Lower leg skin (tissue), 4 donors: Measurements from ENCODE around the gene DHX8. TPM values are rescaled to one million over a fixed set of nuclear protein-coding genes. Genes with fewer than 3 reads are reported as not detected.

ENCODE experiments used
- DNase-seq, 2 donors: peaks; one replicate each; pipeline ENCODE4 v3.0.0-alpha.2; 2019; ENCODE audit warnings: low spot score in 2 of 2
- H3K4me3 ChIP-seq: fragments of 200-600 bp; sonication (generic); 2 replicates; pipeline ENCODE4 v1.5.1; 2017; ENCODE audit warnings: mild to moderate bottlenecking, low read depth; ENCODE audit not compliant: poor library complexity, severe bottlenecking
- CTCF ChIP-seq, 3 donors: fragments of 450-650 bp; IDR thresholded peaks; one replicate each; pipeline ENCODE4 v1.5.1; 2016; ENCODE audit warnings: antibody characterized with exemption in 3 of 3, mild to moderate bottlenecking in 3 of 3, moderate library complexity in 2 of 3
- POLR2A ChIP-seq, 2 donors: fragments of 450-650 bp; IDR thresholded peaks; one replicate each; pipeline ENCODE4 v1.6.1; 2016 to 2017; ENCODE audit warnings: antibody characterized with exemption in 2 of 2, mild to moderate bottlenecking in 1 of 2, moderate library complexity in 1 of 2
- WGBS, 2 donors: methylation state at CpG; one replicate each; pipeline ENCODE4 v1.1.5; 2018; 5-methylcytosine and 5-hydroxymethylcytosine counted together
- intact Hi-C: fragments of 100-400 bp; cut with DNase I; formaldehyde crosslinking; loops from one replicate; pipeline ENCODE4 v1.15.0; 2023; ENCODE audit warnings: low total_unique reads
- total RNA-seq, 4 donors: library from RNA; depleted of rRNA; stranded (reverse); fragments of >200 nt; gene quantifications; one replicate each; pipeline ENCODE4 v1.1.0, GENCODE V29; 2016

DHX8 gene
- total RNA-seq, 4 donors from 2014 or later: 35.7 to 60.3 (median 44.0) TPM

GRCh38 chr17:43442711-43443110 lies 41.1 kb upstream of the DHX8 start:
- H3K4me3 ChIP-seq: no peak overlapping the region
- 26 to 50% methylated on average over 2 of the region's 2 CpGs for WGBS, 2 donors
- intact Hi-C loops: no loop called here
- no peak for DNase-seq
- TF ChIP-seq POLR2A (IDR thresholded peaks at IDR 0.05) (no peak), CTCF (IDR thresholded peaks at IDR 0.05) (no peak)

GRCh38 chr17:43443381-43443780 lies 40.4 kb upstream of the DHX8 start:
- 88 to 93% methylated on average over 3 of the region's 3 CpGs for WGBS, 2 donors
- intact Hi-C loops: no loop called here
- TF ChIP-seq POLR2A (IDR thresholded peaks at IDR 0.05) (no peak), CTCF (IDR thresholded peaks at IDR 0.05) (no peak)
- DNase-seq: no peak
- H3K4me3 ChIP-seq: no peak overlapping the region

- intact Hi-C loops: no loop called here
- no peak for DNase-seq
- WGBS, 2 donors: 40 to 50% methylated on average over 8 of the region's 8 CpGs
- H3K4me3 ChIP-seq: no peak overlapping the region
- TF ChIP-seq CTCF (IDR thresholded peaks at IDR 0.05): no peak
- TF ChIP-seq POLR2A (IDR thresholded peaks at IDR 0.05): no peak
These were observed 39.4 kb upstream of the DHX8 start for GRCh38 chr17:43444223-43445008.

GRCh38 chr17:43445009-43445589 lies 38.7 kb upstream of the DHX8 start:
- DNase-seq: no peak
- 44 to 67% methylated on average over 5 of the region's 5 CpGs for WGBS, 2 donors
- intact Hi-C loops: no loop called here

GRCh38 chr17:43446773-43447172 lies 37.0 kb upstream of the DHX8 start:
- no peak for DNase-seq
- intact Hi-C loops: no loop called here
- no peak for TF ChIP-seq POLR2A (IDR thresholded peaks at IDR 0.05)
- WGBS, 2 donors: 96 to 97% methylated on average over 5 of the region's 5 CpGs
- H3K4me3 ChIP-seq: no peak overlapping the region

More at GRCh38 chr17:43445009-43445589, 38.7 kb upstream of the DHX8 start:
- H3K4me3 ChIP-seq: no peak overlapping the region
- TF ChIP-seq POLR2A (IDR thresholded peaks at IDR 0.05) (no peak), CTCF (IDR thresholded peaks at IDR 0.05) (no peak)

GRCh38 chr17:43448720-43449469 lies 34.9 kb upstream of the DHX8 start:
- H3K4me3 ChIP-seq: no peak overlapping the region
- TF ChIP-seq CTCF (IDR thresholded peaks at IDR 0.05) (no peak), POLR2A (IDR thresholded peaks at IDR 0.05) (no peak)
- DNase-seq: no peak
- intact Hi-C loops: no loop called here
- 61 to 65% methylated on average over 7 of the region's 7 CpGs for WGBS, 2 donors
